GM12878 (cell line): ENCODE results near the gene PRPF4.

ENCODE experiments used
- CEBPB ChIP-seq, 2 experiments: fragments of 150-350 bp in 1 of 2; IDR thresholded peaks; 2 replicates each; pipeline ENCODE4 v1.6.1; 2012 to 2014; ENCODE audit warnings: low read depth in 2 of 2, low read length in 2 of 2, borderline replicate concordance in 1 of 2, inconsistent platforms in 1 of 2
- CTCF ChIP-seq, 3 experiments: IDR thresholded peaks in 2 of 3; conservative IDR thresholded peaks in 1 of 3; 2 replicates each; pipeline ENCODE4 v1.5.1; 2011; ENCODE audit warnings: low read depth in 3 of 3, low read length in 3 of 3, mild to moderate bottlenecking in 3 of 3, control low read depth in 2 of 3, moderate library complexity in 2 of 3, inconsistent platforms in 1 of 3, mixed read lengths in 1 of 3; ENCODE audit not compliant: control insufficient read depth in 2 of 3, insufficient read depth in 1 of 3; ENCODE audit errors: extremely low read depth in 1 of 3
- MLLT1 ChIP-seq: fragments of 450-650 bp; IDR thresholded peaks from 2 replicates; pipeline ENCODE4 v1.6.1; 2016; ENCODE audit warnings: mild to moderate bottlenecking
- NFIC ChIP-seq: IDR thresholded peaks from 2 replicates; pipeline ENCODE4 v1.6.1; 2012; ENCODE audit warnings: low read depth, mild to moderate bottlenecking, inconsistent platforms, low read length, moderate library complexity
- SPI1 ChIP-seq: IDR thresholded peaks from 2 replicates; pipeline ENCODE4 v1.6.1; 2011; ENCODE audit warnings: low read depth, mild to moderate bottlenecking, low read length, moderate library complexity, borderline replicate concordance; ENCODE audit not compliant: insufficient read depth
- TAF1 ChIP-seq: IDR thresholded peaks from 2 replicates; pipeline ENCODE4 v1.6.1; 2011; ENCODE audit warnings: mild to moderate bottlenecking, low read depth, low read length, borderline replicate concordance

- TF ChIP-seq NFIC, result no peak
- no peak for TF ChIP-seq TAF1
- no peak for TF ChIP-seq CEBPB (IDR thresholded peaks at IDR 0.05; ENCODE audit: borderline replicate concordance in 1 of 2, low read depth in 2 of 2, low read length in 2 of 2)
- TF ChIP-seq MLLT1, result no peak
- TF ChIP-seq CTCF (IDR thresholded peaks at IDR 0.05 in 2 of 3, conservative IDR thresholded peaks at IDR 0.05 in 1 of 3; ENCODE audit: control insufficient read depth in 2 of 3, extremely low read depth in 1 of 3, insufficient read depth in 1 of 3, low read depth in 3 of 3, low read length in 3 of 3), result no peak
- no peak for TF ChIP-seq SPI1
Measured at GRCh38 chr9:113289091-113289490, 13.6 kb downstream of the PRPF4 start.
